SU-DHL-6 (cell line): ENCODE results near the gene NINJ2.

Experiments used
- EZH2phosphoT487 ChIP-seq: fragments of 200-600 bp; sonication (generic), shearing (Covaris generic); conservative IDR thresholded peaks from 2 replicates; pipeline ENCODE4 v1.6.1; 2018; ENCODE audit warnings: mild to moderate bottlenecking, antibody characterized with exemption, low read length, moderate library complexity, mixed read lengths
- TF ChIP-seq, protein P1 (sequence below): fragments of 200-600 bp; sonication (generic); IDR thresholded peaks from one replicate; pipeline ENCODE4 v1.5.1; 2017; ENCODE audit warnings: antibody characterized with exemption, mild to moderate bottlenecking, low read length, moderate library complexity; ENCODE audit not compliant: insufficient read depth, poor library complexity, severe bottlenecking

DNA sequence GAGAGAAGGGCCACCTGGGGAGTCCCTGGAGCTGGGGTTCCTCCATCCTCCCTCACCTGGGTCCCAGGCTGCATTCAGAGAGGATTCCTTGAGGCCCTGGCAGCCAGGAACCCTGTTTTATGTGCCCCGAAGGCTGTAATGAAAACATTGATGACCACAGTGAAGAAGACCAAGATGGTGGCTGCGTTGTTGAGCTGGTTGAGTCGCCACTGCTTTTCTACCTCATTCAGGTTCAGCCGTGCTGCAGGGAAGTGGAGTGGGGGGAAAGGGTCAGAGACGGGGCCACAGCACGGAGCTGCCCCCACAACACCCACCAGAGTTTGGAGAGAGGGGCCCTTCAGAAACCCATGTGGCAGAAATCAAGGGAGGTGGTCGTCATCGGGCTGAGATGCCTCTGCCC is 98.1 kb downstream of the NINJ2 start:
- TF ChIP-seq, protein P1, sequence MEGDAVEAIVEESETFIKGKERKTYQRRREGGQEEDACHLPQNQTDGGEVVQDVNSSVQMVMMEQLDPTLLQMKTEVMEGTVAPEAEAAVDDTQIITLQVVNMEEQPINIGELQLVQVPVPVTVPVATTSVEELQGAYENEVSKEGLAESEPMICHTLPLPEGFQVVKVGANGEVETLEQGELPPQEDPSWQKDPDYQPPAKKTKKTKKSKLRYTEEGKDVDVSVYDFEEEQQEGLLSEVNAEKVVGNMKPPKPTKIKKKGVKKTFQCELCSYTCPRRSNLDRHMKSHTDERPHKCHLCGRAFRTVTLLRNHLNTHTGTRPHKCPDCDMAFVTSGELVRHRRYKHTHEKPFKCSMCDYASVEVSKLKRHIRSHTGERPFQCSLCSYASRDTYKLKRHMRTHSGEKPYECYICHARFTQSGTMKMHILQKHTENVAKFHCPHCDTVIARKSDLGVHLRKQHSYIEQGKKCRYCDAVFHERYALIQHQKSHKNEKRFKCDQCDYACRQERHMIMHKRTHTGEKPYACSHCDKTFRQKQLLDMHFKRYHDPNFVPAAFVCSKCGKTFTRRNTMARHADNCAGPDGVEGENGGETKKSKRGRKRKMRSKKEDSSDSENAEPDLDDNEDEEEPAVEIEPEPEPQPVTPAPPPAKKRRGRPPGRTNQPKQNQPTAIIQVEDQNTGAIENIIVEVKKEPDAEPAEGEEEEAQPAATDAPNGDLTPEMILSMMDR = no peak
- no peak for TF ChIP-seq EZH2phosphoT487
